Thoracic aorta (tissue), 2 donors: ENCODE measurements around the gene HECW1. TPM values are rescaled to one million over a fixed set of nuclear protein-coding genes. Genes with fewer than 3 reads are reported as not detected.

Source experiments
- ATAC-seq: fragments of 150-250 bp; one replicate; pipeline ENCODE4 v1.8.0; 2017; ENCODE audit warnings: low read depth; ENCODE audit not compliant: insufficient number of reproducible peaks, low FRiP score
- DNase-seq: peaks from one replicate; pipeline ENCODE4 v3.0.0-alpha.2; 2020; ENCODE audit warnings: low spot score
- H3K27ac ChIP-seq, 2 donors: fragments of 200-600 bp; sonication (generic); 1 replicate in 1 of 2; 2 replicates in 1 of 2; pipeline ENCODE4 v1.5.1; 2016; ENCODE audit warnings: mild to moderate bottlenecking in 2 of 2, moderate library complexity in 2 of 2
- H3K27me3 ChIP-seq: fragments of 200-600 bp; sonication (generic); replicated peaks from 2 replicates; pipeline ENCODE4 v1.6.0; 2016; ENCODE audit warnings: mild to moderate bottlenecking; ENCODE audit not compliant: insufficient read depth
- H3K36me3 ChIP-seq: fragments of 200-600 bp; sonication (generic); one replicate; pipeline ENCODE4 v1.5.1; 2016
- H3K4me1 ChIP-seq, 2 donors: fragments of 200-600 bp; sonication (generic); 1 replicate in 1 of 2; 2 replicates in 1 of 2; pipeline versions ENCODE4 v1.5.1 to v1.6.0; 2016; ENCODE audit warnings: low read depth in 2 of 2, mild to moderate bottlenecking in 1 of 2; ENCODE audit not compliant: control insufficient read depth in 1 of 2
- H3K4me3 ChIP-seq: fragments of 200-600 bp; sonication (generic); 2 replicates; pipeline ENCODE4 v1.5.1; 2016; ENCODE audit warnings: mild to moderate bottlenecking
- H3K9me3 ChIP-seq: fragments of 200-600 bp; sonication (generic); 2 replicates; pipeline ENCODE4 v1.5.1; 2016
- total RNA-seq, 2 donors: library from RNA; depleted of rRNA; stranded (reverse); fragments of >200 nt; gene quantifications; one replicate each; pipeline versions ENCODE4 v1.1.0 to v1.2.3, GENCODE V29; 2016
- TF ChIP-seq, protein P1 (sequence below): fragments of 200-600 bp; sonication (generic); IDR thresholded peaks from one replicate; pipeline ENCODE4 v1.5.1; 2019; ENCODE audit warnings: antibody characterized with exemption

The HECW1 gene
- total RNA-seq, 2 donors from 2014 or later = 0.28 to 2.3 TPM

DNA sequence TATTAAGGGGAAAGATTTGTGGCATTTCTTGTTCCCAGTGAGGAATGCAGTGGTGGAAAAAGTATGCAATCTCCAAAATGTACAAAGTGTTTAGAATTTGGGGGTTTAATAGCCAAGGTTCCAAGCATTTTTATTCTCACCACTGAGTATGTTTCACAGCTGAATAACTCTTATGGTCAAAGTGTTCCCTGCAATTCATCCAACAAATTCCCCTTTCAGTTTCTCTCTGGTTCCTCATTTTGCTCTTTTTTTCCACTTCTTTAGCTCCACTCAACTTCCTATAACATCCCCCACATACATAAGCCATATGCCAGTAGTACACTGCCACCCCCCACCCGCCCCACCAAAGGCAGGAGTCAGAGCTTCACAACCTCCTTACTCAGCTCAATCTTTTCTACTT, 4.6 kb downstream of the HECW1 start:
- TF ChIP-seq, protein P1, sequence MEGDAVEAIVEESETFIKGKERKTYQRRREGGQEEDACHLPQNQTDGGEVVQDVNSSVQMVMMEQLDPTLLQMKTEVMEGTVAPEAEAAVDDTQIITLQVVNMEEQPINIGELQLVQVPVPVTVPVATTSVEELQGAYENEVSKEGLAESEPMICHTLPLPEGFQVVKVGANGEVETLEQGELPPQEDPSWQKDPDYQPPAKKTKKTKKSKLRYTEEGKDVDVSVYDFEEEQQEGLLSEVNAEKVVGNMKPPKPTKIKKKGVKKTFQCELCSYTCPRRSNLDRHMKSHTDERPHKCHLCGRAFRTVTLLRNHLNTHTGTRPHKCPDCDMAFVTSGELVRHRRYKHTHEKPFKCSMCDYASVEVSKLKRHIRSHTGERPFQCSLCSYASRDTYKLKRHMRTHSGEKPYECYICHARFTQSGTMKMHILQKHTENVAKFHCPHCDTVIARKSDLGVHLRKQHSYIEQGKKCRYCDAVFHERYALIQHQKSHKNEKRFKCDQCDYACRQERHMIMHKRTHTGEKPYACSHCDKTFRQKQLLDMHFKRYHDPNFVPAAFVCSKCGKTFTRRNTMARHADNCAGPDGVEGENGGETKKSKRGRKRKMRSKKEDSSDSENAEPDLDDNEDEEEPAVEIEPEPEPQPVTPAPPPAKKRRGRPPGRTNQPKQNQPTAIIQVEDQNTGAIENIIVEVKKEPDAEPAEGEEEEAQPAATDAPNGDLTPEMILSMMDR = no peak
- Histone ChIP-seq H3K4me1 (peaks cover 10 to 24% of the 10 kb centered on the region in 2 donors), H3K9me3 (no peaks in the 10 kb centered on the region), H3K27me3 (no peaks in the 10 kb centered on the region), H3K27ac (no peak overlapping the region), H3K36me3 (no peaks in the 10 kb centered on the region), H3K4me3 (no peak overlapping the region)
- ATAC-seq (no peak), DNase-seq (no peak)

DNA sequence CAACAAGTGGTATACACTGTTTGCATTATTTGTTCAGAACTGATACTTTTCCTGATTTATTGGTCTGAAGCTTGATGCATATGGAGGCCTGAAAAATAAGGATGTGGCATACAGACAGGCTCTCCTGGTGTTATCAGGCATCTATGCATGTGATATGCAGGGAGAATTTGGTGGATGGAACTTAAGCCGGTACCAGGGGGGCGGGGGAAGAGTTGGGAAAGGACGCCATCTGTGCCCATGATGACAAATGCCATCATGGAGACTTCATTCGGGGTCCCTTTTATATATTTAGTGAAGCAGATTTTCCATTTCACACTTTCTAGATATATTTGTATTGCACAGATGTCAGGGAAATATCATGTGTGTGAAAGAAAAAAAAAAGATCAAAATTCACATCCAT, 5.4 kb downstream of the HECW1 start:
- peaks cover 7 to 17% of the 10 kb centered on the region in 2 donors for H3K4me1 ChIP-seq
- no peaks in the 10 kb centered on the region for H3K9me3 ChIP-seq
- TF ChIP-seq, protein P1 = no peak
- no peaks in the 10 kb centered on the region for H3K27me3 ChIP-seq
- H3K27ac ChIP-seq = no peak overlapping the region
- ATAC-seq (no peak), DNase-seq (no peak)
- H3K4me3 ChIP-seq = no peak overlapping the region
- H3K36me3 ChIP-seq = no peaks in the 10 kb centered on the region

DNA sequence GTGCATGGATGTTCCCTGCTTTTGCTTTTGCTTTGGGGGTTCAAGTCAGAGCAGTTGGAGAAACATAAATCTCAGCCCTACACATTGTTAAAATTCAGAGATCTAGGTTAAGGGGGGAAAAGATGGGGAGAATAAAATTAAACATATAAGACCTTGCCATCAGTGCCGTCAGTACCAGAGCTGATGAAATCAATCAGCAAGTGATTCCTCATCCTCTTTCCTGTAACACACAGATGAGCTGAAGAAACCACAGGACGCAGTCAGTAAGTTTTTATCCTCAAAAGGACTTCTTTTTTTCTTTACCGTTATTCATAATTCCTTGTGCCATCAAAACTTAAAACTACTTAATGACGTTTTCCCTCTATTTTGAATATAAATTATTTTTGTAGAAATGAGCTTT, 5.9 kb downstream of the HECW1 start:
- DNase-seq = no peak
- H3K4me3 ChIP-seq = no peak overlapping the region
- H3K27me3 ChIP-seq = no peaks in the 10 kb centered on the region
- H3K27ac ChIP-seq = no peak overlapping the region
- no peaks in the 10 kb centered on the region for H3K9me3 ChIP-seq
- no peaks in the 10 kb centered on the region for H3K36me3 ChIP-seq
- H3K4me1 ChIP-seq = peaks cover 4 to 12% of the 10 kb centered on the region in 2 donors
- ATAC-seq = no peak
- TF ChIP-seq, protein P1 = no peak

DNA sequence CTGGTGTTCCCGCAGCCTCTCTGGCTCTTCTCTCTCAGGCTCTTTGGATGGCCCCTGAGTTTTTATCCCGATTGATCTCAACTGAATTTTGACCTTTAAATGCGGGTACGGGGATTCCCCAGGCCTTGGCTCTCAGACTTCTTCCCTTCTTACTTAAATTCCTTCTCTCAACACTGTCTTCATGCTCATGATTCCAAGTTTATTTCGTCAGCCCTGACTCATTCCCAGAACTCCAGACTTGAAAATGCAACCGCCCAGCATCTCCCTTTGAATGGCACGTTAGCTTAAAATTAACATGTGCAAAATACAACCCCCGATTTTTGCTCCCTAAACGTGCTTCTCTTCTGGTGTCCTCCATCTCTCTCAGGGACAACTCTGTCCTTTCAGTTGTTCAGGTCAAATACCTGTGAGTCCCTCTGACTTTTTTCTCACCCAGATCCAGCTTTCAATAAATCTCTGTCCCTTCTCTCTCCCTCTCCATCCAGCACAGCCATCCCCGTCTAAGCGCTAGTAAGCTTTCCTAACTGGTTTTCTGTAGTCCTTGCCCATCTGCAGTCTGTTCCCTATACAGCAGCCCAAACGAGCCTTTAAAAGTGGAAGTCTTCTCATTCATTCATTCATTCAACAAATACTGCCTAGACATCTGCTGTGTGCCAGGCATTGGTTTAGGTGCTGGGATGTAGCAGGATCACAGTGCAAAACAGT, 7.1 kb downstream of the HECW1 start:
- no peak for ATAC-seq
- Histone ChIP-seq H3K36me3 (no peaks in the 10 kb centered on the region), H3K27me3 (no peaks in the 10 kb centered on the region), H3K27ac (no peak overlapping the region), H3K4me1 (peaks cover 0 to under 1% of the 10 kb centered on the region in 2 donors), H3K9me3 (no peaks in the 10 kb centered on the region), H3K4me3 (no peak overlapping the region)
- DNase-seq = no peak
- TF ChIP-seq, protein P1 = no peak

DNA sequence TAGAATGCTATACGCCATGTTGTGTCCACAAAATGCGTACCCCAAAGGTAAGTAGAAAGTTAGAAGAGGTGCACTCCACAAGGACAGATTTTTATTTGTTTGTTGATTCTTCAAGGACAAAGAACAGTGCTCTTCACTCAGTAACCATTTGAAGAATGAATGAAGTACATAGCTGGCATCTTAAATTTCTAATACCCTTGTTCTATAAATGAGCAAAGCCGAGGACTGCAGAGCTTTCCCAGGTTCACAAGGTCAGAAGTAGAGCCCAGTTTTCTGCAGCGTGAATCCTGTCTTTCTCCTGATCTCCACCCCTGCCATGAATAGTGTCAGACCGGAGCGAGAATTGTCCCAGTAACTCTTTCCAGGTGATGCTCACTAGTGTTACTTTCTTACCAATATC, 9.5 kb downstream of the HECW1 start:
- Histone ChIP-seq H3K4me1 (no peaks in the 10 kb centered on the region), H3K4me3 (no peak overlapping the region), H3K36me3 (no peaks in the 10 kb centered on the region), H3K9me3 (no peaks in the 10 kb centered on the region), H3K27ac (no peak overlapping the region), H3K27me3 (no peaks in the 10 kb centered on the region)
- ATAC-seq (no peak), DNase-seq (no peak)
- TF ChIP-seq, protein P1 = no peak
